ENCODE results near the gene LYL1.
A peak's percentile ranks its signal among the peaks of the same experiment; 100 is the strongest.

Gene LYL1

DNA sequence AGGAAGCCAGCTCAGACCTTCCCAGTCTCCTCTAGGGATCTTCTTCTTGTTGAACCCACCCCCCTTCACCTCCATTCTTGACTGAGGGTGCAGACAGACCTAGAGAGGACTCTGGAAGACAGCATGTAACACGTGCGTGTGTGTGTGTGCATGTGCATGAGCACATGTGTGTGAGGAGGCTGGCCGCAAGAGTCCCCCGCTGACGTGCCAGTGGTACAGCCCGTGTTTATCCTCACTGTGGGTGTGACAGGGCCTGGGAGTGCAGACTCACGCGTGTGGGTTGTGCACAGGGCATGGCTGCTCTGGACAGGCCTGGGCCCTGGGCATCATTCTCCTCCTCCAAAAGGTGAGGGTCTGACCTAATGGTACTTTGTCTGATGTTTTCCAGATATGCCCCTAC, 26.3 kb downstream of the LYL1 start:
- TF ChIP-seq CTCF (conservative IDR thresholded peaks at IDR 0.05) (no peak), ZFX (IDR thresholded peaks at IDR 0.05) (no peak)
- 0 out of 2 replicates have a peak overlapping the region, but pooled peaks have one; percentile 1 for H3K27ac ChIP-seq

DNA sequence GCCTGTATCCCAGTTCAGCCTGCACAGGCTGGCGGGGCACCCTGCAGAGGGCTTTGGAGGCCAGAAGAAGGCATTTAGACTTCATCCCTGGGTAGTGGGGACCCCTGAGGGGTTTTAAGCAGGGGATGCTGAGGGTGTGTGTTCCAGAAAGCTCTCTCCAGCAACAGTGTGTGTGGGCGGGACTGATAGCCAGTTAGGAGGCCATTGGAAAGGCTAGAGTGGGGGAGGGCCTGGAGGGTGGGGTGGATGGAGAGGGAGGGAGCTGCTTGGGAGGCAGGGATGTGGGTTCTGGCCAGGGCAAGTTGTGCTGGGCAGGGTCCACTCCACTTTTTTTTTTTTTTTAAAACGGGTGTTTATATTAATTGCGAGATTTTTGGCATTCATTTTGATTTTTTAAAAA, 28.3 kb downstream of the LYL1 start:
- no peak overlapping the region for H3K27ac ChIP-seq
- no peak for TF ChIP-seq ZFX (IDR thresholded peaks at IDR 0.05)
- no peak for TF ChIP-seq CTCF (conservative IDR thresholded peaks at IDR 0.05)

DNA sequence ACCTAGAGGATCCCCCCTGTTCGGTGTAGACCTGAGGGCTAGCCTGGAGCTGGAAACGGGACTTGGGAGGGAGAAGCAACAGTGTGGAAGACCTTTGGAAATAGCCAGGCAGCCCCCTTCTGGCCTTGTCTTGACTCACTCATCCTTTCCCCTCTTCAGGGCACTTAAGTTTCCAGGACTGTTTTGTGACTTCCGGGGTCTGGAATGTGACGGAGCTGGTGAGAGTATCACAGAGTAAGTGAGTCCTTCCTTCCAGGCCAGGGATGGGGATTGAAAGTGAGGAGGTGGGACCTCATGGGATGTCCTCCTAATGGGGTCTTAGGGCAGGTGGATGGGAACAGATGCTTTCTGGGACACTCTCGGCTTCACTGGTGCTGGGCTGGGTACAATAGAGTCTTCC, 29.4 kb downstream of the LYL1 start:
- no peak overlapping the region for H3K27ac ChIP-seq
- TF ChIP-seq CTCF (conservative IDR thresholded peaks at IDR 0.05) (no peak), ZFX (IDR thresholded peaks at IDR 0.05) (no peak)

DNA sequence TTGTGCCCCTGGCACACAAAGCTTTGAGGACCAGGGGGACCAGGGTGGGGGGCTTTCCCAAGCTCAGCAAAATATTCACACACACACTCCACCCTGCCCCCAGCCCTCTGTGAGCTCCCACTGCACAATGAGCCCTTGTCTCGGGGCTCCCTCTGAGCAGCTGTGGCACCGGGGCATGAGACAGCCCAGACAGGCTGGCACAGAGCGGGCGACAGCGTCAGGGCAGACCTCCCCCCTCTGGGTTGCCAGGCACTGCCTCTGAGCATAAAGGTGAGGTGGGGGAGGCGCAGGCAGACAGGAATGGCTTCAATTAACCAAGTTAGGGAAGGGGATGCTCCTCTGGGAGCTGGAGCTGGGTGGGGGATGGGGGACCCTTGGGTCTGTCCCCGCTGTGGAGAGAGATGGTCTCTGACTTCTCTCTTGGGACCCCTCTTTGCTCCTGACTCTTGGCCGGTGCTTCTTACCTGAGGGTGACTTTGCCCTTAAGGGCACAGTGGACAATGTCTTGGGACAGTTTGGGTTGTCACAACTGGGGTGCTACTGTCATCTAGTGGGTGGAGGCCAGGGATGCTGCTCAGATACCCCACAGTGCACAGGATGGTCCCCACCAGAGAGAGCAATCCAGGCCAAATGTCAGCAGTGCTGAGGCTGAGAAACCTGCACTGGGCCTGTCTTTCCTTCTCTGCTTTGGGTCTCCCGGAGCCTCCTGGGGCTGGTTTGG, 30.3 kb downstream of the LYL1 start:
- no peak for TF ChIP-seq ZFX (IDR thresholded peaks at IDR 0.05)
- TF ChIP-seq CTCF (conservative IDR thresholded peaks at IDR 0.05) = no peak
- H3K27ac ChIP-seq = no peak overlapping the region

- TF ChIP-seq CTCF (conservative IDR thresholded peaks at IDR 0.05) = no peak
- TF ChIP-seq ZFX (IDR thresholded peaks at IDR 0.05) = no peak
- H3K27ac ChIP-seq = no peak overlapping the region
Observed at GRCh38 chr19:13071444-13072187, 31.0 kb downstream of the LYL1 start.

DNA sequence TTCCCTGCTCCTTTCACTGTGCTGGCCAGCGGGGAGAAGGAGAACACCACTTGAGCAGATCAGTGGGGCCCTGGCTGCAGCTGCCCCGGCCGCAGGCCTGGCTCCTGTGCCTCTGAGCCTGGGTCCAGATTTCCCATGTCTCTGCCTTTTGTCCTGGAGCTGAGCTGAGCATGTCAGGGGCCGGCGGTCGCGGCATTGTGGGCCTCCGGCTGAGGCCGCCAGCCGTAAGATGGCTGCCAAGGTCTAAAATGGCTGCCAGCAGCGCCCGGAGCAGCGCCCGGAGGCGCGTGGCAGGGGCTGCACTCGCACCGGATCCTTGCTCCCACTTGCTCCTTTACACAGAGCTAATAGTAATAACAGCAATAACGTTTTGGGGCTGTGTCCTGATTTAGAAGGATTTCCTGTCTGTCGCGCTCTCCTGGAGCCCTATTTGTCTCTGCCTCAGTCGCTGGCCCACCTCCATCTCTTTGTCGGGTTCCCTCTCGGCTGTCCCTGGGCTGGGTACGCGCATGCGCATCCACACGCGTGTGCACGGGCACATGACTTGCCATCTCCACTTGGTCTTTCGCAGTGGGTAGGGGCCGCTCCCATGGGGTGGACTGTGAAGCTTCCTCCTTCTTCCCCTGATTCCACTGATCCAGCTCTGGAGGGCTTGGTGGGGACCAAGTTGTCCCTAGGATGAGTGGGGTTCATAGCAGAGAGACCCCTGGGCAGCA, 32.1 kb downstream of the LYL1 start:
- H3K27ac ChIP-seq = no peak overlapping the region
- no peak for TF ChIP-seq CTCF (conservative IDR thresholded peaks at IDR 0.05)
- TF ChIP-seq ZFX (IDR thresholded peaks at IDR 0.05) = no peak

Data from C4-2B (cell line).